ENCODE measurements around the gene ACTR2.

ACTR2 gene

DNA sequence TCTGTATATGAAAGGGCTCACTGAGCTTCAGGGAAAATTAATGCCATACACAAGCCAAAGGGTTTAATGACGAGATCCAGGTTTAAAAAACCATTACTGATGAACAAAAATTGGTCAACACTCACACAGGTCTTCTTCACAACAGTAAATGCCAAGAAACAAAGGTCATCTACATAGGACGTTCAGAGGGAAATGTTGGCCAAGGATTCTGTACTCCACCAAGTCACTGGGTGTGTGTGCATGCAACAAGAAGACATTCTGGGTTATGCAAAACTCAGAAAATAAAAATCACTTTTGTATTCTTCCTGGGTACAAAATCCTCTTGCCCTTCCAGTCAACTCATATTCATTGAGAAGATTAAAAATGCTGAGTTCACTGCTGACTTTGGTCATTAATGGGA lies 78.3 kb downstream of the ACTR2 start:
- TF ChIP-seq, protein P1, sequence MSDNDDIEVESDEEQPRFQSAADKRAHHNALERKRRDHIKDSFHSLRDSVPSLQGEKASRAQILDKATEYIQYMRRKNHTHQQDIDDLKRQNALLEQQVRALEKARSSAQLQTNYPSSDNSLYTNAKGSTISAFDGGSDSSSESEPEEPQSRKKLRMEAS (IDR thresholded peaks at IDR 0.05; ENCODE audit: low read depth, low read length): no peak
- TF ChIP-seq POLR2A (IDR thresholded peaks at IDR 0.05; ENCODE audit: extremely low read depth, insufficient read length): no peak
- no peak overlapping the region for H3K4me3 ChIP-seq (ENCODE audit: low read depth, low read length)
- no peak for DNase-seq (ENCODE audit: low read depth)

- TF ChIP-seq MYC (IDR thresholded peaks at IDR 0.05; ENCODE audit: low read depth, low read length) (no peak), POLR2A (IDR thresholded peaks at IDR 0.05; ENCODE audit: extremely low read depth, insufficient read length) (no peak)
- TF ChIP-seq, protein P1 (IDR thresholded peaks at IDR 0.05; ENCODE audit: low read depth, low read length): no peak
- TF ChIP-seq, protein P2, sequence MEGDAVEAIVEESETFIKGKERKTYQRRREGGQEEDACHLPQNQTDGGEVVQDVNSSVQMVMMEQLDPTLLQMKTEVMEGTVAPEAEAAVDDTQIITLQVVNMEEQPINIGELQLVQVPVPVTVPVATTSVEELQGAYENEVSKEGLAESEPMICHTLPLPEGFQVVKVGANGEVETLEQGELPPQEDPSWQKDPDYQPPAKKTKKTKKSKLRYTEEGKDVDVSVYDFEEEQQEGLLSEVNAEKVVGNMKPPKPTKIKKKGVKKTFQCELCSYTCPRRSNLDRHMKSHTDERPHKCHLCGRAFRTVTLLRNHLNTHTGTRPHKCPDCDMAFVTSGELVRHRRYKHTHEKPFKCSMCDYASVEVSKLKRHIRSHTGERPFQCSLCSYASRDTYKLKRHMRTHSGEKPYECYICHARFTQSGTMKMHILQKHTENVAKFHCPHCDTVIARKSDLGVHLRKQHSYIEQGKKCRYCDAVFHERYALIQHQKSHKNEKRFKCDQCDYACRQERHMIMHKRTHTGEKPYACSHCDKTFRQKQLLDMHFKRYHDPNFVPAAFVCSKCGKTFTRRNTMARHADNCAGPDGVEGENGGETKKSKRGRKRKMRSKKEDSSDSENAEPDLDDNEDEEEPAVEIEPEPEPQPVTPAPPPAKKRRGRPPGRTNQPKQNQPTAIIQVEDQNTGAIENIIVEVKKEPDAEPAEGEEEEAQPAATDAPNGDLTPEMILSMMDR (IDR thresholded peaks at IDR 0.05; ENCODE audit: low read depth, low read length): no peak
- DNase-seq (ENCODE audit: low read depth): no peak
- no peak overlapping the region for H3K4me3 ChIP-seq (ENCODE audit: low read depth, low read length)
Measured at GRCh38 chr2:65309699-65310098, 82.1 kb downstream of the ACTR2 start.

DNA sequence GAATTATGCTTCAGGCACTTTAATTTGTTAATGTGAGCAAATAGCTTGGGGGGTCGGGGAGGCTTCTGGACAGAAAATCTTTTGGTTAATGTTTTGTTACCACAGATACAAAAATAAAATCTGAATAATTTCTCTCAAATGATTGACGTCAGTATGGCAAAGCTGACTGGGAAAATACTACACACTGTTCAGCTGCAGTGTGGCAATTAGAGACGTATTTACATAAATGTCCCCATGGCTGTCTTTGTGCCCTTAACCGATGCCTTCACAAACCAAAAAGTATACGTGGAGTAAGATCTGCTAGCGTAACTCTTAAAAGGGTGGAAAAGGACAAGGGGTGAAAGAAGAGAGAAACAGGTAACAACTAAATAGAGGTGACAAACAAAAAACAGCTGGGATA lies 83.4 kb downstream of the ACTR2 start:
- no peak for TF ChIP-seq MYC (IDR thresholded peaks at IDR 0.05; ENCODE audit: low read depth, low read length)
- TF ChIP-seq, protein P1 (IDR thresholded peaks at IDR 0.05; ENCODE audit: low read depth, low read length): no peak
- no peak overlapping the region for H3K4me3 ChIP-seq (ENCODE audit: low read depth, low read length)
- DNase-seq (ENCODE audit: low read depth): no peak

DNA sequence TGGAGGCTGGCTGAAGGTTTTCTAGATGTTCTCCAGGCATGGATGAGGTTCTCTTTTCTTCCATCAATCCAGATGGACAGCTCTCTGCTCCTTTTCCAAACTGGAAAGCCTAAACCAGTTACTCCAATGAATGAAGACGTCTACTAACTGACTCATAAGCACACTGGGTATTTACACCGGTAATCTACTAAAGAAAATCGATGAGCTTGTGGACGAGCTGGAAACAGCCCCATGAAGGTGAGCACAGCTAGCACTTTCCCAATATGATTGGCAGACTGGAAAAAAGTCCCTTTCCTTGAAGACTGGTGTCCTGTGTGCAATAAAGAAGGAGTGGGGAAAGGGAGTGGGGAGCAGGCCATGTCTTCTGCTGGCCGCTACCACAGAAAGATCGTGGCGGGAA lies 84.0 kb downstream of the ACTR2 start:
- no peak for DNase-seq (ENCODE audit: low read depth)
- no peak overlapping the region for H3K4me3 ChIP-seq (ENCODE audit: low read depth, low read length)
- TF ChIP-seq, protein P2 (IDR thresholded peaks at IDR 0.05; ENCODE audit: low read depth, low read length): no peak
- TF ChIP-seq POLR2A (IDR thresholded peaks at IDR 0.05; ENCODE audit: extremely low read depth, insufficient read length): no peak
- TF ChIP-seq MYC (IDR thresholded peaks at IDR 0.05; ENCODE audit: low read depth, low read length): no peak
- TF ChIP-seq, protein P1 (IDR thresholded peaks at IDR 0.05; ENCODE audit: low read depth, low read length): no peak

- H3K4me3 ChIP-seq (ENCODE audit: low read depth, low read length): no peak overlapping the region
- no peak for TF ChIP-seq MYC (IDR thresholded peaks at IDR 0.05; ENCODE audit: low read depth, low read length)
- no peak for TF ChIP-seq POLR2A (IDR thresholded peaks at IDR 0.05; ENCODE audit: extremely low read depth, insufficient read length)
- TF ChIP-seq, protein P1 (IDR thresholded peaks at IDR 0.05; ENCODE audit: low read depth, low read length): no peak
- TF ChIP-seq, protein P2 (IDR thresholded peaks at IDR 0.05; ENCODE audit: low read depth, low read length): no peak
- no peak for DNase-seq (ENCODE audit: low read depth)
Measured at GRCh38 chr2:65313126-65313953, 85.7 kb downstream of the ACTR2 start.

DNA sequence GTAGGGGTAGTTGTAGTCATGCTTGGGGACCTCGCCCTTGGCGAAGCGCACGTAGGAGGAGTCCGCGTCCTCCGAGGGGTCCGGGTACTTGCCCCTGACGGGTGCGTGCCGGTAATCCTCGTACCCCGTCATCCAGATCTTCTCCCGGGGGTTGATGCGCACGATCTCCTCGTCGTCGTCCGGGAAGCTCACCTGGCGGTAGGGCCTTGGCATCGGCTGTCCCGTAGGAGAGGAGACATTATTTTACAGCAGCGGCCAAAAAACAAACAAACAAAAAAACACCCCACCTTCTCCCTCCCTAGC lies 86.3 kb downstream of the ACTR2 start:
- TF ChIP-seq MYC (IDR thresholded peaks at IDR 0.05; ENCODE audit: low read depth, low read length): no peak
- TF ChIP-seq, protein P2 (IDR thresholded peaks at IDR 0.05; ENCODE audit: low read depth, low read length): no peak
- TF ChIP-seq POLR2A (IDR thresholded peaks at IDR 0.05; ENCODE audit: extremely low read depth, insufficient read length): no peak
- TF ChIP-seq, protein P1 (IDR thresholded peaks at IDR 0.05; ENCODE audit: low read depth, low read length): no peak
- no peak for DNase-seq (ENCODE audit: low read depth)
- no peak overlapping the region for H3K4me3 ChIP-seq (ENCODE audit: low read depth, low read length)
